ENCODE measurements around the gene KLHL21.

Gene KLHL21

DNA sequence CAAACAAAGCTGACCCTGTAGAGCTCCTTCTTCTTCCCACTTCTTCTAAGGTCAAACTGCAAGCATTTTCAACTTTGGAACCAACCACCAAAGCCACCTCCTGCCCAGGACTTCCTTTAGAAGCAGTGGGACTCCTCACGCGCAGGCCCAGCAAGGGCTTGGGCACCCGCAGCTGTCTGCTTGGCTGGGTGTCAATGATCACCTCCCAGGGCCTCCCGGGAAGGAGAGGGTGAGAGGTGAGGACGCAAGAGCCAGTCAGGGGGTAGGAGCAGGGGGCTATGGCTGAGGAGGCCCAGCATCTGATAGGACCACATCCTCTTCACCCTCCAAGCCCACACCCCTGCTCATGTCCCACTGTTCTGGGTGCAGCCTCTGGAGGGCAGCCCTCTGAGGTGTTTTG lies 10.2 kb downstream of the KLHL21 start:
- Histone ChIP-seq H3K4me1 (ENCODE audit: control insufficient read depth, insufficient read depth, low read length) (peaks cover 17% of the 10 kb centered on the region), H3K4me3 (ENCODE audit: low read length) (no peak overlapping the region), H3K27ac (ENCODE audit: low read depth, low read length) (no peak overlapping the region), H3K27me3 (ENCODE audit: control insufficient read depth, insufficient read depth, low read length) (no peaks in the 10 kb centered on the region), H3K9ac (ENCODE audit: low read length) (no peak overlapping the region), H3K36me3 (ENCODE audit: control insufficient read depth, insufficient read depth, low read length) (peaks cover 51% of the 10 kb centered on the region)

DNA sequence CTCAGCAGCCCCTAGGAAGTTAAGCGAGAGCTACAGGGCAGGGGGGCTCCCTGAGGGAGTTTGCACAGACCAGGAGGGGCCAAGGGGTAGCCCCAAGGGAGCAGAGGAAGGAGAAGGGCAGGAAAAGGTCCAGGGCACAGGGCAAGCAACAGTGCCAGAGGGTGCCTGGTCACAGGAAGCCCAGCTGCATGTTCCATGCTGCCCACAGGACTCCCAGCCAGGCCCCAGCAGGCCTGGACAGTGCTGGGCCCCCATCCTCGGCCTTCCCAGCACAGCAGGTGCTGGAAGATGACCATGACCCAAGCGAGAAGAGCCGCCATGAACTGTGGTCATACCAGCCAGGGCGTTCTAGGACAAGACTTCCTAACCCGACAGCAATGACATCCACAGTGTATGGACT lies 11.0 kb downstream of the KLHL21 start:
- Histone ChIP-seq H3K36me3 (ENCODE audit: control insufficient read depth, insufficient read depth, low read length) (peaks cover 53% of the 10 kb centered on the region), H3K27ac (ENCODE audit: low read depth, low read length) (no peak overlapping the region), H3K4me1 (ENCODE audit: control insufficient read depth, insufficient read depth, low read length) (peaks cover 15% of the 10 kb centered on the region), H3K9ac (ENCODE audit: low read length) (no peak overlapping the region), H3K4me3 (ENCODE audit: low read length) (no peak overlapping the region), H3K27me3 (ENCODE audit: control insufficient read depth, insufficient read depth, low read length) (no peaks in the 10 kb centered on the region)

DNA sequence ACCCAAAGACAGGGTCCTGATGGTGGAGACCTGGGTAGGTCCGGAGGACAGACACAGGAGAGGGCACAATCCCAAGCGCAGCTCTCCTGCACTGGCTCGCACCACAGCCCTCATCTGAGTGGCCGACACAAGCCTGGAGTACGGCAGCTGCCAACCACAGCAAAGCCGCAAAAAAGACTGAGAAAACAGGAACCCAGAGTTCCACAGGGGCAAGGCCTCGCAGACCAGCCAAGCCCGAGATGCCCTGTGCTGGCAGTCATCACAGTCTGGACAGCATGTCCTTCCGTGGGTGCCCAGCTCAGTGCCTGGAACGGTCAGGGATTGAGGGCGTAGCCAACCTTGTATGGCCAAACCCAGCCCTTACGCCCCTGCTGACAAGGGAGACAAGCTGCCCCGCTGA lies 11.4 kb downstream of the KLHL21 start:
- no peak overlapping the region for H3K4me3 ChIP-seq (ENCODE audit: low read length)
- H3K36me3 ChIP-seq (ENCODE audit: control insufficient read depth, insufficient read depth, low read length), result peaks cover 52% of the 10 kb centered on the region
- H3K4me1 ChIP-seq (ENCODE audit: control insufficient read depth, insufficient read depth, low read length), result peaks cover 11% of the 10 kb centered on the region
- H3K9ac ChIP-seq (ENCODE audit: low read length), result no peak overlapping the region
- no peaks in the 10 kb centered on the region for H3K27me3 ChIP-seq (ENCODE audit: control insufficient read depth, insufficient read depth, low read length)
- no peak overlapping the region for H3K27ac ChIP-seq (ENCODE audit: low read depth, low read length)

DNA sequence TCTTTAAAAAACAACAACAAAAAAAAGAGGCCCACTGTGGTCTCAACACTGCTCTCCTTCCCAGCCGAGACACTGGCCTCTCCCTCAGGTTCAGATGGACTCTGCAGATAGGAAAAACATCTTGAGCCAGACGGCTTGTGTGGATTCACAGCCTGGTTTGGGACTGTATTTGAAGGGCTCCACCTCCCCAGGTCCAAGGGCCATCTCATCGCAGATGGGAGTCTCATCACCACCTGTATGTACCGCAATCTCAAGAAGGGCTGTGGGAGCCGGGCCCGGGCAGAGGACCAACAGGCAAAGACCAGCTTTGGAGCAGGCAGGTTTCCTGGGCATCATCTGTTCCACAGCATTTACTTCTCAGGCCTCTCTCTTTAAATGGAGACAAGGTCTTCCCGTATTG lies 12.6 kb downstream of the KLHL21 start:
- Histone ChIP-seq H3K27ac (ENCODE audit: low read depth, low read length) (no peak overlapping the region), H3K4me3 (ENCODE audit: low read length) (no peak overlapping the region), H3K9ac (ENCODE audit: low read length) (no peak overlapping the region), H3K36me3 (ENCODE audit: control insufficient read depth, insufficient read depth, low read length) (peaks cover 41% of the 10 kb centered on the region), H3K27me3 (ENCODE audit: control insufficient read depth, insufficient read depth, low read length) (no peaks in the 10 kb centered on the region), H3K4me1 (ENCODE audit: control insufficient read depth, insufficient read depth, low read length) (peaks cover 9% of the 10 kb centered on the region)

DNA sequence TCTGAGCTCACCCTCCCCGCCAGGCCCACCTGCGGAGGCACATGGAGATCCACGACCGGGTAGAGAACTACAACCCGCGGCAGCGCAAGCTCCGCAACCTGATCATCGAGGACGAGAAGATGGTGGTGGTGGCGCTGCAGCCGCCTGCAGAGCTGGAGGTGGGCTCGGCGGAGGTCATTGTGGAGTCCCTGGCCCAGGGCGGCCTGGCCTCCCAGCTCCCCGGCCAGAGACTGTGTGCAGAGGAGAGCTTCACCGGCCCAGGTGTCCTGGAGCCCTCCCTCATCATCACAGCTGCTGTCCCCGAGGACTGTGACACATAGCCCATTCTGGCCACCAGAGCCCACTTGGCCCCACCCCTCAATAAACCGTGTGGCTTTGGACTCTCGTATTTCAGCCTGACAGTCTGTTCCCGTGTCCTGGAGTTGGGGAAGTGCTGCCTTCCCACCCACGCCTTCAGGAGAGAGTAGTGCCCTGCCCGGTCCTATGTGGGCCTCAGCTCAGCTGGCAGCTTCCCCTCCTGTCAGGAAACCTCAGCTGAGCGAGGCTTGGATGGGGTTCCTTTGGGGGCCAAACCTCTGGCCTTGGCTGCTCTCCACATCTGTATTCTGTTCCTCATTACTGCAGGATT lies 13.7 kb downstream of the KLHL21 start:
- no peaks in the 10 kb centered on the region for H3K27me3 ChIP-seq (ENCODE audit: control insufficient read depth, insufficient read depth, low read length)
- peaks cover 37% of the 10 kb centered on the region for H3K36me3 ChIP-seq (ENCODE audit: control insufficient read depth, insufficient read depth, low read length)
- peaks cover 9% of the 10 kb centered on the region for H3K4me1 ChIP-seq (ENCODE audit: control insufficient read depth, insufficient read depth, low read length)
- H3K4me3 ChIP-seq (ENCODE audit: low read length), result no peak overlapping the region
- no peak overlapping the region for H3K27ac ChIP-seq (ENCODE audit: low read depth, low read length)
- no peak overlapping the region for H3K9ac ChIP-seq (ENCODE audit: low read length)

DNA sequence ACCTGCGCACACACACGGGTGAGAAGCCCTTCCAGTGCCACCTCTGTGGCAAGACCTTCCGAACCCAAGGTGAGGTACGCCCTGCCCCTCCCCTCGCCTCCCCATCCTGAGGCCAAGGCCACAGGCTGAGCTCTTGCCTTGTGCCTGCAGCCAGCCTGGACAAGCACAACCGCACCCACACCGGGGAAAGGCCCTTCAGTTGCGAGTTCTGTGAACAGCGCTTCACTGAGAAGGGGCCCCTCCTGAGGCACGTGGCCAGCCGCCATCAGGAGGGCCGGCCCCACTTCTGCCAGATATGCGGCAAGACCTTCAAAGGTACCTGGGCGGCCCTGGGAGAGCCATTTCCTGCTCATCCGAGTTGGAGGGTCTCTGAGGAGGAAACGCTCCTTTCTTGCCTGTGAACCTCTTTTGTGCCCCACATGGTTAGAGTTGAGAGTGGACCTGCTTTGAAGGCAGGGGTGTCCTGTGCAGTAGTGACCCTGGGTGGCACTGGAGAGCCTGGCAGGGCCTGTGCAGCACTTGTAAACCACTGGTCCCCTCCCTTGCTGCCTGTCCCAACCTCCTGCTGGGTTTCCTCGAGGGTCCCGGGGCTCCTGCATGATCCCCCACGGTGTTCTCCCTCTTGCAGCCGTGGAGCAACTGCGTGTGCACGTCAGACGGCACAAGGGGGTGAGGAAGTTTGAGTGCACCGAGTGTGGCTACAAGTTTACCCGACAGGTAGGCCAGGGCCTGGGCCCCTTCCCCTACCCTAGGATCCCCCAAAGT lies 14.4 kb downstream of the KLHL21 start:
- Histone ChIP-seq H3K4me1 (ENCODE audit: control insufficient read depth, insufficient read depth, low read length) (peaks cover 9% of the 10 kb centered on the region), H3K27ac (ENCODE audit: low read depth, low read length) (no peak overlapping the region), H3K36me3 (ENCODE audit: control insufficient read depth, insufficient read depth, low read length) (peaks cover 30% of the 10 kb centered on the region)

DNA sequence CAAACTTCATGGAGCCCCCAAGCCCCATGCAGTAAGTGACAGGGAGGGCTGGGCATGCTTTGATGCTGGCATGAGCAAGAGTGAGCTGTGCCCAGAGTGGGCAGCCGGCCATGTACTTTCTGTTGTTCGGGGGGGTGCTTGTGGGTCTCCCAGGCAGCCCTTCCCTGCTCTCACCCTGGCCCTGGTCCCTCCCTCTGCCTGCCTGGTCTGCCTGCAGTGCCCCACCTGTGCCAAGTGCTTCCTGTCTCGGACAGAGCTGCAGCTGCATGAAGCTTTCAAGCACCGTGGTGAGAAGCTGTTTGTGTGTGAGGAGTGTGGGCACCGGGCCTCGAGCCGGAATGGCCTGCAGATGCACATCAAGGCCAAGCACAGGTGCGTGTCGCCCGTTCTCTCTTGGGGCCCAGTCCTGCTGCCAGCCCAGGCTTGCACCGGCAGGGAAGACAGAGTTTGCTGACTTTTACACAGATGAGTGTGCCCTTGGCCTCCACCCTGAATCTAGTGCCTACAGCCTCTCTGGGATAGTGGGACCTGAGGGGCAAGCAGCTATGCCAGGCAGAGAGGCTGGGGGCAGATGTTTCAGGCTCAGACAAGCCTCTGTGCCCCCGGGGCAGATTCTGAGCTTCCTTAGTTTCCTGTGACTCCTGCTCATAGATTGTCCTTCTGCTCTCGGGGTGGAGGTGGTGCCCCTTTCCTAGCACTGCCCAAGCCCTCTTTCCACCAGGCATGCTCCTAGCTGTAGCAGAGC lies 15.2 kb downstream of the KLHL21 start:
- H3K27ac ChIP-seq (ENCODE audit: low read depth, low read length), result peak overlapping the region; percentile 57
- peaks cover 22% of the 10 kb centered on the region for H3K36me3 ChIP-seq (ENCODE audit: control insufficient read depth, insufficient read depth, low read length)
- peaks cover 9% of the 10 kb centered on the region for H3K4me1 ChIP-seq (ENCODE audit: control insufficient read depth, insufficient read depth, low read length)
- H3K27me3 ChIP-seq (ENCODE audit: control insufficient read depth, insufficient read depth, low read length), result no peaks in the 10 kb centered on the region
- H3K9ac ChIP-seq (ENCODE audit: low read length), result no peak overlapping the region
- H3K4me3 ChIP-seq (ENCODE audit: low read length), result no peak overlapping the region

More for the DNA sequence above, 14.4 kb downstream of the KLHL21 start:
- H3K9ac ChIP-seq (ENCODE audit: low read length), result no peak overlapping the region
- H3K4me3 ChIP-seq (ENCODE audit: low read length), result no peak overlapping the region
- no peaks in the 10 kb centered on the region for H3K27me3 ChIP-seq (ENCODE audit: control insufficient read depth, insufficient read depth, low read length)

DNA sequence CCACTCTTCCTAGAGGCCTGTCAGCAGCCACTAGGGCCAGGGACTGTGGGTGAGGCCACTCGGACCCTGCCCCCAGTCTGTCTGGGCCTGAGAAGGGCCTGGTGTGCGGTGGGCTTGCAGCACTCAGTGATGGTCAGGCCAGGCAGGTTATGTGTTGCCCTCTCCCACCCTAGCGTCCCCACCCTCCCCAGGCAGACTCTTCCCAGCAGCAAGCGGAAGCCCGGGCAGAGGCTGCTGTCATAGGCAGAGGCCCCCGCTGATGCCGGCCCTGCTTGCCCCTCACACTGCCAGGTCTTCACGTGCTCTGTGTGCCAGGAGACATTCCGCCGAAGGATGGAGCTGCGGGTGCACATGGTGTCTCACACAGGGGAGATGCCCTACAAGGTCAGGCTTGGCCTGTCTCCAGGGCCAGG lies 16.3 kb downstream of the KLHL21 start:
- no peak overlapping the region for H3K4me3 ChIP-seq (ENCODE audit: low read length)
- peaks cover 19% of the 10 kb centered on the region for H3K36me3 ChIP-seq (ENCODE audit: control insufficient read depth, insufficient read depth, low read length)
- H3K27me3 ChIP-seq (ENCODE audit: control insufficient read depth, insufficient read depth, low read length), result no peaks in the 10 kb centered on the region
- H3K27ac ChIP-seq (ENCODE audit: low read depth, low read length), result peak overlapping the region; percentile 37
- no peak overlapping the region for H3K9ac ChIP-seq (ENCODE audit: low read length)
- peaks cover 9% of the 10 kb centered on the region for H3K4me1 ChIP-seq (ENCODE audit: control insufficient read depth, insufficient read depth, low read length)

DNA sequence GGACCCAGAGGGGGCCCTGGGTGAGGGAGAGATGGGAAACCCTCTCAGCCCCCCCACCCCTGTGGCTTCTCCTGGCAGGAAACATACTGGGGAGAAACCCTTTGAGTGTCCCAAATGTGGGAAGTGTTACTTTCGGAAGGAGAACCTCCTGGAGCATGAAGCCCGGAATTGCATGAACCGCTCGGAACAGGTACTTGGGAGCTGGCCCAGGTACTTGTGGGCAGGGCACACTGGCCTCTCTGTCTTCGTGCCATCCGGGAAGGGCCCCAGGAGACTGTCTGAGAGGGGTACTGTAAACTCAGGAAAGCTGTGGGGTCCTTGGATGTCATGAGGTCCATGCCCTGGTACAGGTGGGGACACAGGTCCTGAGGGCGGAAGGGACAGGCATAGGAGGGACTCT lies 16.8 kb downstream of the KLHL21 start:
- H3K4me1 ChIP-seq (ENCODE audit: control insufficient read depth, insufficient read depth, low read length), result peaks cover 10% of the 10 kb centered on the region
- H3K9ac ChIP-seq (ENCODE audit: low read length), result no peak overlapping the region
- H3K27ac ChIP-seq (ENCODE audit: low read depth, low read length), result peak overlapping the region; percentile 37

DNA sequence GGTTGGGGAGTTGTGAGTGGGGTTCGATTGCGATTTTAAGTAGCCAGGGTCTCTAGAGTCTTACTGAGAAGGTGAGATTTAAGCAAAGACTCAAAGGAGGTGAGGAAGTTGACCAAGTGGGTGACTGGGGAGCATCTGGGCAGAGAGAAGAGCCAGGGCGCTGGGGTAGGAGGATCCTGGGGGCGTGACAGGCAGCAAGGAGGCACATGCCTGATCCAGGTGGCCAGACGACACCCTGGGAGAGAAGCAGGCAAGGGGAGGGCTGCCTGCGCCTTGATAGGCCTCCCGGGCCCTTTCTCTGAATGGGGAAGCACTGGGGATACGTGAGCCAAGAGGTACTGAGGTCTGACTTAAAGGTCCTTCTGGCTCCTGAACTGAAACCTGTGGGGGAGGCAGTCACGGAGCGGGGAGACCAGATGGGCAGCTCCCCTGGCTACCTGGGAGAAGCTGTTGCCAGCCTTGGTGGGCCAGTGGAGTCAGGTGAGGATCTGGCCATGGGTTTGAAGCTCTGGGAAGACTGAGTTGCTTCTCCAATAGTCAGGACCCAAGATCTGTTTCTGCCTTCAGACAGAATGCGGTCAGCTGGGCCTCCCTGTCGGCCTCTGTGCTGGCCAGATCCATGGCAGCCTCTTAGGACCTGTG lies 17.5 kb downstream of the KLHL21 start:
- peaks cover 19% of the 10 kb centered on the region for H3K36me3 ChIP-seq (ENCODE audit: control insufficient read depth, insufficient read depth, low read length)
- no peak overlapping the region for H3K9ac ChIP-seq (ENCODE audit: low read length)
- H3K27ac ChIP-seq (ENCODE audit: low read depth, low read length), result no peak overlapping the region
- H3K4me1 ChIP-seq (ENCODE audit: control insufficient read depth, insufficient read depth, low read length), result peaks cover 15% of the 10 kb centered on the region
- no peak overlapping the region for H3K4me3 ChIP-seq (ENCODE audit: low read length)
- no peaks in the 10 kb centered on the region for H3K27me3 ChIP-seq (ENCODE audit: control insufficient read depth, insufficient read depth, low read length)

More for the DNA sequence above, 16.8 kb downstream of the KLHL21 start:
- no peak overlapping the region for H3K4me3 ChIP-seq (ENCODE audit: low read length)
- H3K36me3 ChIP-seq (ENCODE audit: control insufficient read depth, insufficient read depth, low read length), result peaks cover 19% of the 10 kb centered on the region
- no peaks in the 10 kb centered on the region for H3K27me3 ChIP-seq (ENCODE audit: control insufficient read depth, insufficient read depth, low read length)

DNA sequence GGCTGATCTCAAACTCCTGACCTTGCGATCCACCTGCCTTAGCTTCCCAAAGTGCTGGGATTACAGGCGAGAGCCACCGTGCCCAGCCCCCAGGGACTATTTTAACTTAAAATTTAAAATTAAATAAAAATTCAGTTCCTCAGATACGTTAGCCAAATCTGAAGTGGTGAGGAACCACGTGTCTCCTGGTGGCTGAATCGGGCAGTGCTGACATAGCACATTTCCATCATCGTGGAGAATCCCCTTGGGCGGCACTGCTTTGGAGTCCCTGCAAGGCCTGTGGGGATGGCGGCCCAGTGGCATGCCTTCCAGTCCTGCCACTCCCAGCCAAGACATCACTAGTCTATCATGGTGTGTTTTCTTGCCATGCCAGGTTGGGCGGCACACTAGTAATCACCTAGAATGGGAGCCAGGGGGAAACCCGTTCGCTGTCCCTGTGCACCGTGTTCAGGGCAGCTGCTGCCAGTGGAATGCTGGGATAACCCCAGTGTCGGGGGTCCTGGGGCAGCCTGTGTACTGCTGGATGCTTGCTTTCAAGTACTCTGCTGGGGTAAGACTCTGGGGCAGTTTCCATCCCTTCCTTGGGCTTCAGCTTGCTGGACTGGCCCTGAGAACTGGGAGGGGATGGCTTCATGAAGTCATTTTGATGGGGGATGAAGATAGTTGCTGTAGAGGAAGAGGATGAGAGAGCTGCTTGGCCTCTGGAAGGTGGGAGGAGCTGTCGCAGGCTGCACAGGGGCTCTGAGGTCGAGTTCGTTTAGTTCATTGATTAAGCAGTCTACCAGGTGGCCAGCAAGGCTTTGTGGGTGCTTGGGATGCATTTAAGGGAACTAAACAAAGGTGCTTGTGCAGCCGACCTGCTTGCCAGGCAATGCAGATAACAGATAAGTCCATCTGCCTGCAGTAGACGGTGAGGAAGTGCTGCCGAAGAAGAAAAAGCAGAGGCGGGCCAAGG lies 18.3 kb downstream of the KLHL21 start:
- Histone ChIP-seq H3K4me3 (ENCODE audit: low read length) (no peak overlapping the region), H3K4me1 (ENCODE audit: control insufficient read depth, insufficient read depth, low read length) (peaks cover 15% of the 10 kb centered on the region), H3K27me3 (ENCODE audit: control insufficient read depth, insufficient read depth, low read length) (no peaks in the 10 kb centered on the region), H3K36me3 (ENCODE audit: control insufficient read depth, insufficient read depth, low read length) (peaks cover 16% of the 10 kb centered on the region), H3K9ac (ENCODE audit: low read length) (no peak overlapping the region), H3K27ac (ENCODE audit: low read depth, low read length) (no peak overlapping the region)
